HG03159 (cell line): Measurements from ENCODE around the gene HBG2.

ENCODE experiments used
- ATAC-seq: cut with Tn5 transposase; IDR thresholded peaks from one replicate; pipeline ENCODE4 v1.9.1; 2021; ENCODE audit warnings: mild to moderate bottlenecking, moderate library complexity; ENCODE audit not compliant: unreplicated experiment

Gene HBG2

GRCh38 chr11:5231111-5231510 lies 23.5 kb downstream of the HBG2 start:
- ATAC-seq: no peak

GRCh38 chr11:5230266-5230665 lies 24.3 kb downstream of the HBG2 start:
- no peak for ATAC-seq

- no peak for ATAC-seq
Measured at GRCh38 chr11:5229796-5230195, 24.8 kb downstream of the HBG2 start.

DNA sequence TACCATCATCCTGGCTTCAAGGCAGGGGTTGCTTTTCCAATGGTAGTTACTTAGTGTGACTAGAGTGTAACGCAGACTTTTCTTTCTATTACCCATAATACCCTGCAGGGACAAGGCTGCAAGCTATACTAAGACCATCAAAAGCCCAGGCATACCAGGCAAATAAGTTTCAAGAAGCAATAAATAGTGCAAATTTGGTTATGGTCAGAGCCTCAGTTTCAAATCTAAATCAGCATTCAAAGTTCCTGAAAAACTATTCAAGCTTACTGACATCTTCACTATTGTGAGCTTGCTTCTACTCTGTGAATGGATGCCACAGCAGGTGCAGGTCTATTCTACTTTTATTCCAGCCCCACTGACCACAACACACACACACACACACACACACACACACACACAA lies 25.2 kb downstream of the HBG2 start:
- ATAC-seq: no peak

DNA sequence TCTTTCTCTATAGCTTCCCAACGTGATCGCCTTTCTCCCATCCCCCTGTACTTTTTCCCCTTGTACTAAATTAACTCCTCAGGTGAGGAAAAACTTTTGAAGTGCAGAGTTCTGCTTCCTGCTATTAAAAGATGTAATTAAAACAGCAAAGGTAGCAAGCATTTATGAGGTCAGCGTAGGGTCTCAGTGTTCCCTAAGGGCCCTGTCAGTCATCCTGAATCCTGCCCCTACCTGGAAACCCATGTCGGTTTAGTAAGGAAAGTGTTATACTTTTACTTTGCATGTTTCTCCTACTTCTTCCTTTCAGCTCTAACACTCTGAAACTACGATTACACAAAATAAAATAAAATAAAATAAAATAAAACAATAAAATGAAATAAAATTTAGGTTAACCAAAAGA lies 26.5 kb downstream of the HBG2 start:
- no peak for ATAC-seq

DNA sequence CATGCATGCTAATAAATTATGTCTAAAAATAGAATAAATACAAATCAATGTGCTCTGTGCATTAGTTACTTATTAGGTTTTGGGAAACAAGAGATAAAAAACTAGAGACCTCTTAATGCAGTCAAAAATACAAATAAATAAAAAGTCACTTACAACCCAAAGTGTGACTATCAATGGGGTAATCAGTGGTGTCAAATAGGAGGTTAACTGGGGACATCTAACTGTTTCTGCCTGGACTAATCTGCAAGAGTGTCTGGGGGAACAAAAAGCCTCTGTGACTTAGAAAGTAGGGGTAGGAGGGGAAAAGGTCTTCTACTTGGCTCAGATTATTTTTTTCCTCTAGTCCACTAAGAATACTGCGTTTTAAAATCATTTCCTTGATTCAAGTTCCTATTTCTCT lies 26.9 kb downstream of the HBG2 start:
- ATAC-seq: no peak

GRCh38 chr11:5226732-5227310 lies 27.8 kb downstream of the HBG2 start, which contains the start of gene HBB:
HBB (minus strand) TSS chr11:5227071; CDS start chr11:5227021, 50 bp downstream.
- no peak for ATAC-seq

- ATAC-seq: no peak
Measured at GRCh38 chr11:5225480-5225871, 29.1 kb downstream of the HBG2 start.

- no peak for ATAC-seq
Measured at GRCh38 chr11:5224538-5225479, 29.8 kb downstream of the HBG2 start.

DNA sequence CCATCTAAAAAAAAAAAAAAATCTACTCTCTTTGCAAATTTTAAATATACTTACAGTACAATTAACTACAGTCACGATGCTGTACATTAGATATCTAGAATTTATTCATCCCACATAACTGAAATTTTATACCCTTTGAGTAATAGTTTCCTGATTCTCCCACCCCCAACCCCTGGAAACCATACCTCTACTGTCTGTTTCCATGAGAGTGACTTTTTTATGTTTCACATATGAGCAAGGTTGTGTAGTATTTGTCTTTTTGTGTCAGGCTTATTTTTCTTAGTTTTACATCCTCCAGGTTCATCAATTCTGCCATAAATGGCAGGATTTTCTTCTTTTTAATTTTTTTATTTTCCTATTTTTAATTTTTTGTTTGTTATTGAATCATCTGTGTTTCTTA lies 30.9 kb downstream of the HBG2 start:
- ATAC-seq: no peak

GRCh38 chr11:5223146-5223545 lies 31.4 kb downstream of the HBG2 start:
- no peak for ATAC-seq

- no peak for ATAC-seq
Measured at GRCh38 chr11:5210376-5210885, 44.1 kb downstream of the HBG2 start.

DNA sequence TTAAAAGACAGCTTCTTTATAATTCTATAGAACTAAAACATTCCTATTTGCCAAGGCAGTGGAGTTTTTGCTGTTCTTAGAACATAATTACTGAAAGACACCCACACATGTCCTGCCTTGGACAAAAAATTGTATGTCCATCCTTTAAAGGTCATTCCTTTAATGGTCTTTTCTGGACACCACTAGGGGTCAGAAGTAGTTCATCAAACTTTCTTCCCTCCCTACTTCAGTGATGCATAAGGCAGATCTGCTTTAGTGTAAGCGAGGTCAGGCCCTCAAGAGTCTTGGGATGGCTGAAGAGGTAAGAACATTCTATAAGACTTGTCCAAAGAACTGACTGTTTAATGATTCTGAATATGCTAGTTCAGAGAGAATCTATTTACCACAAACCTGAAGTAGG lies 49.8 kb downstream of the HBG2 start:
- no peak for ATAC-seq

DNA sequence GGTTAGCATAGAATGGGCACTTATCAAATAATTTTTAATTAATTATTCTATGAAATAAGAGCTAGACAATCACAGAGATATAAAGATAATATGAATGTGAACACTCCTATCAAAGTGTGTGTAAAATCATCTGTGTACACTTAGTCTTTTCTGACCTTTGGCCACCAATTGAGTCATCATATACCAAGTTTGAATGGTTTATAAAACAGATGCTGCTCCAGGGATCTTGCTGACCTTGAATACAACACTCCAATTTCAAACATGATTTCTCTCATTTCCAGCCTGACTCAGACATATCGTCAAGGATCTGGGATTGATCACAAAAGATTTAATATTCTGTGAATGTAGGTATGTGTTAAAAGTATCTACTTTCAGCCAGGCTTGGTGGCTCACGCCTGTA lies 51.2 kb downstream of the HBG2 start:
- ATAC-seq: no peak
